ENCODE results near the gene CAMTA1.

DNA sequence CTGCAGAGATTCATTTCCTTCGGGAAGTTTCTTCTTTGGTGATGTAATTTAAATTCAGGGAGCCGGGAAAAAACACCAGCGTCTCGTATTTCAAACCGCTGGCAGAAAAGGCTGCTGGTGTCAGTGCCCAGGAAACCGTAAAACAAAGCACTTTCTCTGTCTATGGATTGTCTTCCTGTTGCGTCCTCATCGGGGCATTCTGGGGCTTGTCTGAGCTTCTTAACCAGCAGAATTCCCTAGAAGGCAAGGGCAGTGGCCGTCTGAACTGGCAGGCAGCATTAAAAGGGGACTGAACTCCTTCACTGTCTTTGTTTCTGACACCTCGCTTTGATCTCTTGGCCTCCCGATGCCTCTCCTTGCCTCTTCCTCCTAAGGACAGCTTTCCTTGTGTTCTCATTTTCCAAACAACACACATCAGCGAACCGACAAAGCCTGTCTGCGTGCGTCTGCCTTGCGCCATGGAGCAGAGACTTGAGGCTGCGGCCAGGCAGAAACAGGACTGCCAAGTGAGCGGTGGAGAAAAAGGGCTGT lies 594.3 kb downstream of the CAMTA1 start:
- TF ChIP-seq POLR2A (IDR thresholded peaks at IDR 0.05) (no peak), EP300 (IDR thresholded peaks at IDR 0.05) (no peak), POLR2AphosphoS5 (IDR thresholded peaks at IDR 0.05) (no peak)
- TF ChIP-seq, protein P1, sequence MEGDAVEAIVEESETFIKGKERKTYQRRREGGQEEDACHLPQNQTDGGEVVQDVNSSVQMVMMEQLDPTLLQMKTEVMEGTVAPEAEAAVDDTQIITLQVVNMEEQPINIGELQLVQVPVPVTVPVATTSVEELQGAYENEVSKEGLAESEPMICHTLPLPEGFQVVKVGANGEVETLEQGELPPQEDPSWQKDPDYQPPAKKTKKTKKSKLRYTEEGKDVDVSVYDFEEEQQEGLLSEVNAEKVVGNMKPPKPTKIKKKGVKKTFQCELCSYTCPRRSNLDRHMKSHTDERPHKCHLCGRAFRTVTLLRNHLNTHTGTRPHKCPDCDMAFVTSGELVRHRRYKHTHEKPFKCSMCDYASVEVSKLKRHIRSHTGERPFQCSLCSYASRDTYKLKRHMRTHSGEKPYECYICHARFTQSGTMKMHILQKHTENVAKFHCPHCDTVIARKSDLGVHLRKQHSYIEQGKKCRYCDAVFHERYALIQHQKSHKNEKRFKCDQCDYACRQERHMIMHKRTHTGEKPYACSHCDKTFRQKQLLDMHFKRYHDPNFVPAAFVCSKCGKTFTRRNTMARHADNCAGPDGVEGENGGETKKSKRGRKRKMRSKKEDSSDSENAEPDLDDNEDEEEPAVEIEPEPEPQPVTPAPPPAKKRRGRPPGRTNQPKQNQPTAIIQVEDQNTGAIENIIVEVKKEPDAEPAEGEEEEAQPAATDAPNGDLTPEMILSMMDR (IDR thresholded peaks at IDR 0.05): no peak

Data from upper lobe of left lung (tissue), 4 donors.